ENCODE data around the gene SYNJ2.

Gene SYNJ2

GRCh38 chr6:157982563-157983405 lies 1.1 kb downstream of the SYNJ2 start:
- DNase-seq: no peak

GRCh38 chr6:157983406-157984119 lies 1.9 kb downstream of the SYNJ2 start:
- no peak for DNase-seq

DNA sequence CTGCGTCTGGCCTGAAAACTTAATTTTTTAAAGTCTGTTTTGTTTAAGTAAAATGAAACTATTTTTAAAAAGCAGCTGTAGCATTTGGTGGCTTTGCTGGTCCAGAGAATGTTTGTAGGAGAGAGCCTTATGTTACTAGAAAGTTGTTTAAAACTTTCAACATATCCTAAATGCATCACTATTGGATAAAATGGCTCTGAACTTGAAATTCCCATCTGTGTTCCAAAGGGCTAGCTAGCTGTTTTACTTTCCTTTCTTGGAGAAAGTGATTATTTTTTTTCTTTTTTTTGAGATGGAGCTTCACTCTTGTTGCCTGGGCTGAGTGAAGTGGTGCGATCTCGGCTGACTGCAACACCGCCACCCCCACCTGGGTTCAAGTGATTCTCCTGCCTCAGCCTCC lies 2.5 kb downstream of the SYNJ2 start:
- no peak for DNase-seq

DNA sequence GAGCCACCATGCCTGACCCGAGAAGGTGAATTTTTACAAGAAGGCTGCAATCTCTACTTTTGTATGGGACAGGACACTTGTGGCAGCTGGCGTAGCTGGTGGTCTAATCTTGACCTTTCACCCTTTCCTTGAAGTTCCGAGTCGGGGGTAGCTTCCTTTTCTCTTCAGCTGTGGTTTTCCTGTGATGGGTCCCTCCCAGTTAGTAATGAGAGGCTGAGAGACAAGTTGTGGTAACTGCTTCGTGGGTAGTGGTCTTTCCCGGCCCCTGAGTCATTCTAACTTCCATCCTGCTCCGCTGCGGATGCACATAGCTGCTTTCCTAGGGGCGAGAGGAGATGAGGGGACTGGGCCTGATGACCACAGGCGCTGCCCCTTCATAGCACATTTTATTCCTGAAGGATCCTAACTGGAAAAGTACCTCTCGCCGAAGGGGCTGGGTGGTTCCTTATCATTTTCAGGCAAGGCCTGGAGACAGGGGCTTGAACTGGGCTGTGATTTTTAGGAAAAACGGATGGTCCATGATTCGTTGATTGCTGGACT lies 3.1 kb downstream of the SYNJ2 start:
- DNase-seq: no peak

GRCh38 chr6:157985378-157986155 lies 3.9 kb downstream of the SYNJ2 start:
- no peak for DNase-seq

DNA sequence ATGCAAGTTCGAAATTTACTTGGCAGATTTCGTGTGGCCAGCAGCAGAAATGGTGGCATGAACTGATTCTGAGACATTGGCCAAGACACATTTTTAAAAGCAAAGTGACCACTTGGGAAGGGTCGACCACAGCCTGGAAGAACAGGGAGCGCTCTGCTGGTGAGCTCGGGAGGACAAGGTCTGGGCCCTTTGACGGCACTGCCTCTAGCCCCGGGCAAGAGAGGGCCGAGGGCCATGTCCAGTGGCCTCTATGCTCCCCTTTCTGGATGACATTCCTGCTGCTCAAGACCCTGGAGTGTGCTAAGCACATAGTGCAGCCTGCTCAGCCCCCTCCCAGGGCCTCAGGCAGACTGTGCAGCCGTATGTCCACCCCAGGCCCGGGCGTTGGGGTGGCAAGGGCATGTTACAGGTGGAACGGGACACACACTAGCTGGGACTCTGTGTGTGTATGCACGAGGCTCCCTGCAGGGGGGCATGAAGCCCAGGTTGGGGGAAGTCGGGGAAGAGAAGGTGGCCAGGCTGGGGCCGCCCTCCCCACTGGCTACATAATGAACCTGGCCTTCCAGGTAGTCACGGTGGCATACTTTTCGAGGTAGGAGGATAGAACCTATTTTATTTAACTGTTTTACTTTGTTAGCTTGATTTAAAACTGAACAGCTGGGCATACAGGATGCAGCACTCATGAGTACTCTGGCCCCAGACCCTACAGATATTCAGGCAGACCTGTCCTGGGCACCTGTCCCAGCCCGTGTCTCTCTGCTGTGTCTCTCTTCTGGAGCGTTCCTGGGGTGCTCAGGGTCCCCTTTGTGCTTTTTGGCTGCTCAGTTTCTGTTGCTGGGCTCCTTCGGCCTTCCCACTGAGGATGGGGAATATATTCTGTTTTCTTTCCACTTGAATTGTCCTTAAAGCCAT lies 6.4 kb downstream of the SYNJ2 start:
- no peak for DNase-seq

GRCh38 chr6:157988700-157989063 lies 7.0 kb downstream of the SYNJ2 start:
- DNase-seq: no peak

DNA sequence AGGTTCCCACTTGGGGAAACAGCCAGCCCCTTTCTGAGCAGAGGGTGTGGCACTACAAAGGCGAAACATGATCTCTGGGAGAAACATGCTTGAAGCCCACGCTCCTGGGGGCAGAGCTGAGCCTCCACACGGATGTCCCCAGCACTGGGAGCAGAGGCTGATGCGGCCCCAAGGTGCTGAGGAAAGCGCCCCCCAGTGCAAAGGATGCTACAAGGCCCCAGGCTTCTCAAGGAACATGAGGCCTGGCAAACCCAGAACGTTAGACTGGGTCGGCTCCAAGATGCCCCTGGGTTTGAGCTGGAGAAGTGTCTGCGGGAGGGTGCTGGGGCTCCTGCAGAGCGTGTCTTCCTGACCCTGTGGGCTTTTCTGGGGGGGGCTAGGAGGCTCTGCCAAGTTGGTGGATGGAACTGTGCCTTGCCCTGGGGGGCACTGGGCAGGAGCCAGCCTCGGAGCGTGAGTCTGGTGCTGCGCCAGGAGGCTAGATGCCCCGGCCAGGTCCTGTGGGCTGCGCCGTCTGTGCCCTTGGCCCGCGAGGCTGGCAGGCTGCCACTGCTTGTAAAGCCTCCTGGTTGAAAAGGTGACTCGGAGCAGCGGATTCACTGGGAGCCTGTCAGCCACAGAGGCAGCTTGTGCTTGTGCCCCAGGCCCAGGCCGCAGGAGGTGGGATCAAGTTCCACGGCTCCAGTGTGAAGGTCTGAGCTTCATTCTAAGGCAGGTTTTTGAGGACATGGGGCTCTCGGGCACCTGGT lies 8.1 kb downstream of the SYNJ2 start:
- DNase-seq: no peak

GRCh38 chr6:157990321-157991066 lies 8.8 kb downstream of the SYNJ2 start:
- no peak for DNase-seq

DNA sequence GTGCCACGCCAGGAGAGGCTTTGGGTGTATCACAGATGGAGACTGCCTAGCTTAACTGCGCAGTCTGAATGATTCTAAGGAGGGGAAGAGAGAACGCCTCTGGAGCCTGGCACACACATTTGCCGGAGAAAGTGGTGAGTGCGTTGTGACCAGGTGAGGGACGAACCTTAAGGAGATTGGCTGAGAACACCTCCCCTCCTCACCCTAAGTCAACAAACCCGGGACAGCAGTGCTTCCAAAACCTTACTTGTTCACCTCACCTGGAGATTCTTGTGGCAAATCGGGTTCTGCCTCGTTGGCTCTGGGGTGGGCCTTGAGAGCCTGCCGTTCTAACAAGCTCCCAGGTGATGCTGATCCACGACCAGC lies 9.4 kb downstream of the SYNJ2 start:
- DNase-seq: no peak

- DNase-seq: no peak
Observed at GRCh38 chr6:157993076-157993475, 11.4 kb downstream of the SYNJ2 start.

DNA sequence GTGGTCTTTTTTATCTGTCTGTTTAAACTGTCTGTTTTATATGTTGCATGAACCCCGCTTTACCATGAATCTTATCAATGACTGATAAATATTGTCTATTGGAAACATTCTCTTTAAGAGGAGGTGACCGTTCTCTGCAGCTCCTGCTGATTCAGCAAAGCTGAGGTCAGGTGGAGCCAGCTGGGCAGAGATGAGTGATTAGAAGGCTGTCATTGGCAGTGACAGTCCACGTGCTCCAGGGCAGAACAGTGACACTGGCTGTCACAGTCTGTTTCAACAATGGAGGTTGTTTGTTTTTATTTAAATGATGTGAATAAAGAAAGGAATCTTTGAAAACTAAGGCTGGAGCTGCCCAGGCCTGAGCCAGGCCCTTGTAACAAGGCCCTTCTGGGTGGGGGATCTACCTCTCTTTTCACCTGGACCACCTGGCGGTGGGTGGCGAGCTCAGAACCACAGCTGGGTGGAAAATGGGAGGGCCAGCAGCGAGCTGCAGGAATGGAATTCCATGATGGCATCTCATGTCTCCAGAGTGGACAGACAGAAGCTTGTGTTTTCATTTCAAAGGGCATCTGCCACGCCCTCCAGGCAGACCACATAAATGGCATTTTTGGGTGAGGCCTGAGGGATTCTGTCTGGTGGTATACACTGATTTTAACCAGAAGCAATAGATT lies 12.6 kb downstream of the SYNJ2 start:
- no peak for DNase-seq

GRCh38 chr6:157995458-157995857 lies 13.8 kb downstream of the SYNJ2 start:
- DNase-seq: no peak

DNA sequence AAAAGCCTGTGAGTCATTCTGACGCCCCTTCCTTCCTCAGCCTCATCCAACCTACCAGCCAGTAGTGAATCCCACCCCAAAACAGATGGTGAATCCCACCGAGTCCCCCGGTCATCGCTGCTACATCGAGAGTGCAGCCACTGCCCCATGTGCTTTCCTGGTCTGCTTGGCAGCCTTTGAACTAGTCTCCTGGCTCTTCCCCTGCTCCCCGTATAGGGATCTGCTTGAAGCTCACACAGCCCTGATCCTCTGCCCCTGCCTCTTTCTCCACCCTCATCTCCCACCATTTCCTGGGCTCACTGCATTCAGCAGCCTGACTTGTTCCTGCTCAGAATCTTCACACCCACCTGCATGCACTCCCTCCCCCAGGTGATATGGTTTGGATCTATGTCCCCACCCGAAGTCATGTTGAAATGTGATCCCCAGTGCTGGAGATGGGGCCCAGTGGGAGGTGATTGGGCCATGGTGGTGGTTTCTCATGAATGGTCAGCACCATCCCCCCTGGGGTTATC lies 14.6 kb downstream of the SYNJ2 start:
- no peak for DNase-seq

GRCh38 chr6:157996918-157997702 lies 15.4 kb downstream of the SYNJ2 start:
- no peak for DNase-seq

DNA sequence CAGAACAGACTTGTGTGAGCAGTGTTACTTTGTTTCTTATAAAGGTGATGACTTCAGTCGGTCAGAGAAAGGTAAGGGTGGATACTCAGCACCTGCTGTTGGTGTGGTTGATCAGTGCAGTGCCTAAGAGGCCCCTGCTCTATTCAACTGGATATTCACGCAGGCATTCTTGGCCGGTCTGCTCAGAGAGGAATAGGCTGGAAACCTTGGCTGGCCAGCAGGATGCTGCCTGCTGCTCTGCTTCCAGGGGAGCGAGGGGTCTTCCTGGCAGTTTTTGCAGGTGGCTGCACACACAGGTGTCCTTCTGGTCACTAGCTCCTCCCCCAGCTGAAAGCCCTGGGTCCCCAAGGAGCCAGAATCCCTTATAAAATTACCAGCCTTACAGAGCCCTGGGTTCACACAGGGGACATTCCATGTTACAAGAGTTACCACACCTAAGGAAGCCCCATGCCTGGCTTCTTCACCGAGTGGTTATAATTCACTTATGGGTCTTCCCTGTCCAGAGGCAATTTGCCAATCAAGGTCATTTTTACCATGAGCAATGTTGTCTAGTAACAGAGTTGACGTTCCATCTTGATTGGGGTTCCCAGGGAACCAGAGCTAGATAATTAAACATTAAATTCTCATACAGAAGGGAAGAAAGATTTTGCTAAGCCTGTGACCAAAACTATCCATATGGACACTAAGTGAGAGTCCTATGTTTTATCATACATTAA lies 16.4 kb downstream of the SYNJ2 start:
- no peak for DNase-seq

- DNase-seq: no peak
Observed at GRCh38 chr6:157998707-157999167, 17.1 kb downstream of the SYNJ2 start.
